Right lobe of liver (tissue), 4 donors: ENCODE data around the gene TTLL12.

Experiments
- CTCF ChIP-seq, 4 donors: fragments of 200-600 bp in 3 of 4; fragments of 450-650 bp in 1 of 4; IDR thresholded peaks; one replicate each; pipeline versions ENCODE4 v1.5.1 to v1.8.0; 2016 to 2022; ENCODE audit warnings: antibody characterized with exemption in 4 of 4, mild to moderate bottlenecking in 2 of 4
- POLR2A ChIP-seq: fragments of 450-650 bp; IDR thresholded peaks from one replicate; pipeline ENCODE4 v1.6.1; 2017; ENCODE audit warnings: antibody characterized with exemption, mild to moderate bottlenecking
- donor health status: DM: no; HTN: no; CAD: no.
- donor health status: DM: no; HTN: no; CAD: no.
- donor health status: DM: no; HTN: yes; CAD: no.

- TF ChIP-seq POLR2A (no peak), CTCF (IDR thresholded peaks at IDR 0.05) (no peak)
Measured at GRCh38 chr22:43201486-43202219, 14.7 kb upstream of the TTLL12 start.
